Right lobe of liver (tissue), 4 donors: ENCODE measurements around the gene ID1.

ENCODE experiments used
- CTCF ChIP-seq, 4 donors: fragments of 200-600 bp in 3 of 4; fragments of 450-650 bp in 1 of 4; IDR thresholded peaks; one replicate each; pipeline versions ENCODE4 v1.5.1 to v1.8.0; 2016 to 2022; ENCODE audit warnings: antibody characterized with exemption in 4 of 4, mild to moderate bottlenecking in 2 of 4
- POLR2A ChIP-seq: fragments of 450-650 bp; IDR thresholded peaks from one replicate; pipeline ENCODE4 v1.6.1; 2017; ENCODE audit warnings: antibody characterized with exemption, mild to moderate bottlenecking
- donor health status: DM: no; HTN: no; CAD: no.
- donor health status: DM: no; HTN: no; CAD: no.
- donor health status: DM: no; HTN: yes; CAD: no.

DNA sequence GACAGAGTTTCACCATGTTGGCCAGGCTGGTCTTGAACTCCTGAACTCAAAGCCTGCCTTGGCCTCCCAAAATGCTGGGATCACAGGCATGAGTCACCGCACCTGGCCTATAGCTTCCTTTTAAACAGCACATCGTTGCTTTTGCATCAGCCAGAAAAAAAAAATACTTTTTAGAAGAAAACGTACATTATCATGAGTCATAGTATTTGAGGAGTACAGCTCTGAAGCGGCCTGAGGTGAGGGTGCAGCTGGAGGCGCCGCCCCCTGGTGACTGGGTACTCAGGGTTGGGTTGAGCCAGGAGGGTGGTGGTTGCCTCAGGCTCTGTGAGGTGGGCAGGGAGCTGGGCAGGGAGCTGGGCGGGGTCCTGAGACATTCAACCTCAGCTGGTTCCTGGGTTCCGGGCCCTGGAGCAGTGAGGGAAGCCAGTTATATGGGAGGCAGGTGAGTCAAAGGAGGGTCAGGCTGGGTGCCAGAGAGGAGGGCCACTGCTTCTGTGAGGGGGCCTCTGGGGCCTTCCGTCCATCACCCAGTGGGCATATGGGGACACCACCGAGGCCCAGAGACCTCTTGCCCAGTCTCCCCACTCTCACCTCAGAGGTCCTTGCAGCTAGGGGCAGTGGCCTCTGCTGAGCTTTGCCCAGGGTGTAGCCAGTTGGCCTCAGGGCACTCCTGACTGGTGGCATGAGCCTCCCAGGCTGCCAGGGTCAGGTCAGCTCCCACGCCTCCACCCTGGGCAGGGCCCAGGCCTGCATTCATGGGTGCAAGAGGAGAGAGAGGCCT lies 11.7 kb upstream of the ID1 start:
- TF ChIP-seq POLR2A (peak; percentile 9), CTCF (IDR thresholded peaks at IDR 0.05) (no peak)
